HG03159 (cell line): ENCODE results near the gene TMEM237.
"Not testable (repeated sequence)": the region's sequence is repeated elsewhere in the genome, so short reads cannot be mapped to it uniquely, and the experiment has no call there.

Experiments
- ATAC-seq: cut with Tn5 transposase; IDR thresholded peaks from one replicate; pipeline ENCODE4 v1.9.1; 2021; ENCODE audit warnings: mild to moderate bottlenecking, moderate library complexity; ENCODE audit not compliant: unreplicated experiment

TMEM237 gene, protein sequence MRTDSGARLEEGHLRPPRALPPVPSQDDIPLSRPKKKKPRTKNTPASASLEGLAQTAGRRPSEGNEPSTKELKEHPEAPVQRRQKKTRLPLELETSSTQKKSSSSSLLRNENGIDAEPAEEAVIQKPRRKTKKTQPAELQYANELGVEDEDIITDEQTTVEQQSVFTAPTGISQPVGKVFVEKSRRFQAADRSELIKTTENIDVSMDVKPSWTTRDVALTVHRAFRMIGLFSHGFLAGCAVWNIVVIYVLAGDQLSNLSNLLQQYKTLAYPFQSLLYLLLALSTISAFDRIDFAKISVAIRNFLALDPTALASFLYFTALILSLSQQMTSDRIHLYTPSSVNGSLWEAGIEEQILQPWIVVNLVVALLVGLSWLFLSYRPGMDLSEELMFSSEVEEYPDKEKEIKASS

DNA sequence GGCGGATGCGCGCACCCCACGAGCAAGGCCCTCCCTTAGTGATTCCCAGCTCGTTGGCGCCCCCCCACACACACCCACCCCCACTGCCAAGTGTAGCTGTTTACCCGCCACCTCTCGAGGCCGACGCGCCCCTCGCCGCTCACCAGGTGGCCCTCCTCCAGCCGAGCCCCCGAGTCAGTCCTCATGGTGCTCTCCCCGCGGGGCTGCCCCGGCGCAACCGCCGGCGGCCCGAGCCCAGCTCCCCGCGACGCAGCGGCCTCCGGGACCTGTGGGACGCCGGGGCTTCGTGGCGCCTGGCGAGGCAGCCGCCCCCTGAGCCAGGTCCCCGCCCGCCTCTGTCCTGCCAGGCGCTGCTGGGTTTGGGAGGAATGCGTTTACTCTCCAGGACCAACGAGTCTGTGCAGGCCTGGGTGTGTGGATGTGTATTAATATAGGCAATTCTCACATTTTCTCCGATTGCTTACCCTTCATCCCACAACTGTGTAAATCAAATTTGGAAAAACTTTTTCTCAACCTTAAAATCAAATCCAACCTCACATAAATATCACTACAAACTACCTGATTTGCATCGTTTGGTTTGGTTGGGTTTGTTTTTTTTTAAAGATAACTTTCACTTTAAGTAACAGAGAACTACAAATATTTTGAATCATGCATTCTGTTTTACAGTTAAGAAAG lies at the start of gene TMEM237:
Gene TMEM237 (minus strand): TSS at position 288 of the 675 bp plus-strand sequence. CDS start 103 bp downstream, at position 185.
- ATAC-seq, result peak; percentile 36

DNA sequence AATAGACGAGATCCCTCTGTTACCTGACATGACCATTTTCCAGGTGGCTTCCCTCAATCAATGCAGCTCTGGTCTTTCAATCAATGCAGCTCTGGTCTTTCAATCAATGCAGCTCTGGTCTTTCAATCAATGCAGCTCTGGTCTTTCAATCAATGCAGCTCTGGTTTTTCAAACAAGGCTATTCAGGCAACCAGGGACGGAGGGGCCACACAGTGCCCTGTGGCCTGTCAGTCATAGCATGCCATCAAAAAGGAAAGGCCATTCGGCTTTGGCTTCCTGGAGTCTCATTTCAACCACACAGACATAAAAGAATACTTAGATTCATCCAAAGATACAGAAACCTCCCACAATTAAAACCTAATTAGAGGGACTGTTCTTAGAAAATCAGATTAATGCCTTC lies 41.9 kb upstream of the TMEM237 start:
- no peak for ATAC-seq

DNA sequence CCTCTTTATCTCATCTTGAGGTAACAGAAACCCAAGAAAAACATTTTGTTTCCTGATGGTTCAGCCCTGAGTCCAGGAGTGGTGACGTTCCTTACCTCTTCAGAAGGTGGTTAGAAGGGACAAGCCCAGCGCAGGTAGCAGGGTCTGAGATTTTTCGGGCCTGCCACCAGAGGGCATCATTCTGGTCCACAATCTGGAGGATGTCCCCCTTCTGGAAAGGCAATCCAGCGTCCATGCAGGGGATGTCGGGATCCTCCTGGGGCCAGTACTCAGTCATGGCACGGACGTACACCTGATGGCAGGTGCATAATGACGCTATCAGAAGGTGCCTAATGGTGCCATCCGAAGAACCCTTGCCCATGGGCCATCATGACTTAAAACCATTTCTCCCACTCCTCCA lies 37.4 kb upstream of the TMEM237 start:
- no peak for ATAC-seq

DNA sequence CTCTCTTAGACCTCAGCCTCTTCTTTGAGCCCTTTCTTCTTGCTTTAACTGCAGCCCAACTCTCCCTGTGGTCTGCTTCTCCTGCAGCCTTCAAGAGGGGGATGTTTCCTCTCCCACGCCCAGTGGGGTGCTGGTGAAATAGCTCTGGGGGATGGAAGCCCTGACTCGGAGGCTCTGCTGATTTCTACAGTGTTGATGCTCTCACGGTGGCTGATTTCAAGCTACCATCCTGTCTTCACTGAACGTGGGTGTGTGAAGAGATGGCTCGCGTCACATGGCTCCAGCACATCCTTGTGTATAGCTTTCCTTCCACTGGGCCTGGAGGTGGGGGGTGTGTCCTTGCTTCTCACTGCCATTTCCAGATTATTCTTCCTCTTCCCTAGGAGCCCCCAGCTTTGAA lies 35.1 kb upstream of the TMEM237 start:
- no peak for ATAC-seq

DNA sequence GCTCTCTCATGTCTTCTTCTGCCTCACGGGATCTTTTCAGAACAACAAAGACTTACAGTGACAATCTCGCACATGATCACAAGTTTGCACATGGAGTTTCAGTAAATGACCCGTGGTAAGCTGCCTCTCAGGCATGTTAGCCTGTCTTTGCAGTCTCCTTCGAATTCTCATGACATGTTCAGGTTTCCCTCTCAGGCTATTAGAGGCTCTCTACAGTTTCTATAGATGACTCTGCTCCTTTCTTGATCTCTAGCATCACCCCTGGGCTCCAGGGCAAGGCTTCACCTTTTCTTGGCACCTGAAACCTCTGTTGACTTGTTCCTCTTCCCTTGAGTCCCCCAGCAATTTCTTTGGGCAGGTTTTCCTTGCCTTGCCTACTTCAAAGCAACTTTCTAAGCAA lies 32.2 kb upstream of the TMEM237 start:
- no peak for ATAC-seq

DNA sequence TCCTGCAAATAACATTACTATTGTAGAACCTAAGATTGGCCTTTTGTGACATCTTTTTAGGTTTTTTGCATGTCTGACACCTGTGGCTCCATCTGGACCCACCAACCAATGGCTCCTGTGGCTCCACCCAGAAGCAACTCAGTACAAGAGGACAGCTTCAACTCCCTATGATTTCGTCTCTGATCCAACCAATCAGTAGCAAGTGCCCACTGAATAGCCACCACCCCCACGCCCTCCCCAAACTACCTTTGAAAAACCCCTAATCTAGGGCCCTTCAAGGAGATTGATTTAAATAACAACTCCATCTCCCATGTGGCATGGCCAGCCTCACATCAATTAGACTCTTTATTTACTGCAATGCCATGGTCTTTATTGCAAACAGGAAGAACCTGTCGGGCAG lies 31.5 kb upstream of the TMEM237 start:
- no peak for ATAC-seq

DNA sequence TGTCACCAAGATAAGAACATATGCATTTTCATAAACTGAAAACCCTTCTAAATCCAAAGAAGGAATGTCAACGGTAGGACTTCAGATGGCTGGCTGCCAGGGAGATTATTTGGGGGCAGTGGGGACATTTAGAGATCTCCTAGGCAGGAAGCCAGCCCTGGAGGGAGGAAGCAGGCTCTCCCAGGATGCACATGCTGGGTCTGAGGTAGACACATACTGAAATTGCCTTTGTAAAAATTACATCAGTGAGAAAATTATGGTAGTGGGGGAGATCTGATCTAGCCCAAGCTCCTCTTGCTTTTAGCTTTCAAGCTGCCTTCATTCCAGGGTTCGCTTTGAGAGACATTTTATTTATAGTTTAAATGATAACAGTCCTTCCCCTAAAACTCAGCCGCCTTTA lies 31.0 kb upstream of the TMEM237 start:
- ATAC-seq, result no peak

DNA sequence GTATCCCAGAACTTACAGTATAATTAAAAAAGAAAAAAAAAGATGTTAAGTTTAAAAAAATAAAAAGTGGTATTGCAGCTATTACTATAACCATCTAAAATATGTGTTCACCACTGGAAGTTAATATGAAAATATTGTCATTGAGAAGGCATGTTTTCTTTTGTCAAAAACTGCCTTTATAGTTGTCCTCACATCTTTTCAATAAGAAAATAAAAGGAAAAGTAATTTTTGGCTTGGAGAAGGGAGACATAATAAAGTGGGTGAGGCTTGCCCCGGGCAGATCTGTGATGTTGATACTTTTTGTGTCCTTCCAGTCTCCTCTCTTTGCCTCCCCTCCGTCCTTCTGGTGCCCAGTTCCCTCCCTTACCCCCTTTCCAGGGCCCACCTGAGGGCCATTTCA lies 30.2 kb upstream of the TMEM237 start:
- no peak for ATAC-seq

DNA sequence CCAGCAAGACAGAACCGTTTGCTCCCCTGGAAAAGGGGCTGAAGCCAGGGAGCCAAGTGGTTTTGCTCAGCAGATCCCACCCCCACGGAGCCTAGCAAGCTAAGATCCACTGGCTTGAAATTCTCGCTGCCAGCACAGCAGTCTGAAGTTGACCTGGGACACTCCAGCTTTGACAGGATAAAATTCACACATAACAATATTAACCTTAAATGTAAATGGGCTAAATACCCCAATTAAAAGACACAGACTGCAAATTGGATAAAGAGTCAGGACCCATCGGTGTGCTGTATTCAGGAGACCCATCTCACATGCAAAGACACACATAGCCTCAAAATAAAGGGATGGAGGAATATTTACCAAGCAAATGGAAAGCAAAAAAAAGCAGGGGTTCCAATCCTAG lies 27.9 kb upstream of the TMEM237 start:
- not testable (repeated sequence) for ATAC-seq

DNA sequence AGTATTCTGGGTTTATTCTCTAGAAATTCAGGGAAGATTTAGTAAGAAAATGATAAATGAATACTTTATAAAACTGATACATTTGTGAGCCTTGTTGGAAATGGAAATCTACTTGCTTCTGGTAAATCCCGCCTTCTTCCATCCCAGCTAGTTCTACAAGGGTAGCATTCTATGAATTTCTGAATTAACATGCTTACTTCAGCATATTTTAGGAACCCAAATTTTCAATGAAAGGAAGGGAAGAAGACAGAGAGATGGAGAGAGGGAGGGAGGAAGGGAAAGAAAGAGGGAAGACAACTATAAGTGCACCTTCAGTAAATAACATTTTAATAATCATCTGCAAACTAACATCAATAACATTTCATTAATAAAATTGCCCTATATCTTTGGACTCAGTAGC lies 26.6 kb upstream of the TMEM237 start:
- no peak for ATAC-seq

DNA sequence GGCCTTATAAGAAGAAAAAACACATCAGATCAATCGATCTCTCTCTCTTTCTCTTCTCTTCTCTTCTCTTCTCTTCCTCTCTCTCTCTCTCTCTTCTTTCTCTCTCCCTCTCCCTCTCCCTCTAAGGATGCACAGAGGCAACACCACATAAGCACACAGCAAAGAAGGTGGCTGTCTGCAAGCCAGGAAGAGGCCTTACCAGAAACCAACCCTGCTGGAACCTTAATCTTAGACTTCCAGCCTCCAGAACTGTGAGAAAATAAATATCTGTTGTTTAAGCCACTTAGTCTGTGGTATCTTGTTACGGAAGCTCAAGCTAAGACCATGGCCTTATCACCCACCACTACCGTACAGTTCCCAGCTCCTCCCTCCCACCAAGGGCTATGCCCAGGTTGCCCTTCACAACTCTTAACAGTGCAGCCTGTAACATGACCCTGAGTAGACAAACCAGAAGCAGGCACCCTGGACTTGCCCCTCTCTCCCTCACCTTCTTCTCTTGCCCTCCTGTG lies 25.2 kb upstream of the TMEM237 start:
- ATAC-seq, result no peak

DNA sequence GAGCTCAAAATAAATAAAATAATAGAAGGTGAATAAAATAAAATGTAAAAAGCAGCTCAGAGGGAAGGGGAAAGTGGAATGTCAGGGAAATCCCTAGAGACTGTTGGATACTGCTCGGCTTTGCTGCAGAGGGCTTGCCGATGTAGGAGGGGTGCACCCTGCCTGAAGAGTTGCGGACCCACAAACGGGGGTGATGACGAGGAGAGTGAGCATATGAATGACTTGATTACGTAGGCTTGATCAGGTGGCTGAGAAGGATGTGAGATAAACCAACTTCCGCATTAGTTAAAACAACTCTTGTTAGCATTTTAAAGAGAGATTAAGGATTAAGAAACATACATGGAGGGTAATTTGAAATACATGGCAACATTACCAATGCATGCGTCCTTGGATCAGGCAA lies 21.0 kb upstream of the TMEM237 start:
- ATAC-seq, result no peak

DNA sequence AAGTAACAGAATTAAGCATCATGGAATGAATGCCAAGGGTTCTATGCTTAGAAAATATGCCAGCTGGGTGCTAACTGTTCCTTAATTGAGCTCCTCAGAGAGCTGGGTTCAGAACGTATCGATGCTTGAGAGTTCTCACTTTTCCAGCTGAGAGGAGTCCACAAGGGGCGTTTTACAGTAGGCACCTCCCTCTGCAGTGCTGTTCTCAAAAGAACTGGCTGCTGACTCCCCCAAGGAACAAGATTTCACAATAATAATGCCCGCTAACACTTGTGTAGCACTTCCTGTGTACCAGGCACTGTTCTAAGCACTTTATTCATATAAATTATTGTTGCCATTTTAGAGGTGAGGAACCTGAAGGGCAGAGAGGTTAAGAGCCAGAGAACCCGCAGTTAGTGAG lies 18.1 kb upstream of the TMEM237 start:
- ATAC-seq, result no peak

DNA sequence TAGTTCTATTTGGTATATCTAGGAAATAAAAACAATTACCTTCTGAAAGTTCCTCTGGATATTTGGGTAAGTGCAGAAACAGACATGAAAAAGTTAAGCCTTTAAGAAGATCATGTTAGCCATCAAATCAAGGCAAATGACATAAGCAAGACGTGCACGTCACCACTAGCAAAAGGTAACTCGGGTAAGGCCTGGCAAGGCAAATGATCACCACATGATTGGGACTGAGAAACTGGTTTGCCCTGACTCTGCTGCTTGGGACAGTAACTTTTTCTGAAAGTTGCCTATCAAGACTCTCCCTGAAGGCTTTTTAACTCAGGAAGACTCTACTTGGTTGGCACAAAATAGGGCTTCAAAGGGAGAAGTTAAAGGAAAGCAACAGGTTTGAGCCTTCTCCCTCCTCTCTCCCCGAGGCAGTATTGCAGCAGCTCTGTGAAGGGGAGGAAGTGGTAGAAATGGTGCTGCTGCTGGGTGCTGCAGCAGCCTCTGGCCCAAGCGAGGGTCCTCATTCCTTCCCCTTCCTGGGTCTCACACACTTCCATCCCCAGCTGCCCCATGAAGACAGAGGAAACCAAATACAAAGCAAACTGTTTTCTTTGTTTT lies 17.1 kb upstream of the TMEM237 start:
- ATAC-seq, result no peak

DNA sequence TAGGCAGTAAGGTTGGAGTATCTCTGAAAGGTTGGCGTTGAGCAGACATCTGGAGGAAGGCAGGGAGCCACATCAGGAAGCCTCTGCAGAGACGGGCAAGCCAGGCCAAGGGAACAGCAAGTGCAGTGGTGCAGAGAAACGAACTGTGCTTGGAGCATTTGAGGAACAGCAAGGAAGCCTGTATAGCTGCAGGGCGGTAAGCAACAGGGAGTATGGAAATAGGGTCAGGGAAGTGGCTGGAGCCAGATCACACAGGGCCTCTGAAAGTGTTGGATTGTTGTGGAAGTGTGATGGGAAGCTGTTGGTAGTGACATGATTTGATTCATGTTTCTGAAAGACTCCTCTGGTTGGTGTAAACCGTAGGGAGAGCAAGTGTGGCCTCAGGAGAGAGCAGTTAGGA lies 13.4 kb upstream of the TMEM237 start:
- no peak for ATAC-seq

DNA sequence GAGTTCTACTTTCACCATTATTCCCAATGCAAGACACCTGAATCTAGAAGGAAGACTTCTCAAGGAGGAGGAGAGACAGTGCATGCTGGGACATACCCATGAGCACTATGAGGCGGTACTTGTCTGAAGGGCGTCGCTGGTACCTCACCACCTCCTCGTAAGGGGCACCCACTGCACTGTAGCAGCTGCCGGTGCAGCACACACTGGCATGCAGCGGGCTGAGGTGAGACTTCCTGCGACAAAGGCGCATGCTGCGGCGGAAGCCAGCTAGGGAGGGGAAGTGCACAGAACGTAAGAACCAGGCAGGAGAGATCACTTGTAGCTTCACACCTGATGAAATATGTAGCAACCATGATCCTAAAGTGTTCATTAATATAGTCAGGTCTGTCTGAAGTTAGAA lies 12.8 kb upstream of the TMEM237 start:
- no peak for ATAC-seq

DNA sequence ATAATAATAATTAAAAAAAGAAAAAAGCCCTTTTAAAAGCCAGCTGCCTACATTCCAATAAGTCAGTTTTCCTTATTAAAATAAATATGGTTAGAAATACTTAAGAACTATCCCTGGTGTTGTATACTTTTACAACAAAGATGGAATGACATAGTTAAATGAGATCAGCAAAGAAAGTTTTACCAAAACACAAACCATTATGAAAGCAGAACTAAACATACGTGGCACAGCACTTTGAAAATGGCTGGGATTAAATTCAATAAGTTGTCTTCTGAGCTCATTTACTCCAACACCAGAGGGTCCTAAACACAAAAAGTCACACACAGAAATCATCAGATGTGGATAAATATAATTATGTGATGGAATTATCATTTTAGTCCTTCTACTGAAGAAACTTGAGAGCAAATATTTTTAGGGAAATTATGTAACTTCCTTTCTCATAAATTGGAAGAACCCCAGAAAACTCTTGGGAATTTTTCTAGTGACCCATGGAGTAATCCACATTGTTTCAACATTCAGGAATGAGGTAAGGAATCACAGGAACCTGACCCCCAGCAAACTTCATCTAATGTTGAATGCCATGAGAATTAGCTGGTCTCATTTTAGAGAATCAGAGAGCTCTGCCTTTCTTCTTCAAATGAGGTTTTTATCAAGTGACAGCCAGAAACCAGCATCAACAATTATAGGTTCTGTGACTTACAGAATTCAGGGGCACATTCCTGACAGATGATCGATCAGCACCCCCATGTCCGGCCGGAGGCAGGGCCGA lies 11.5 kb upstream of the TMEM237 start:
- ATAC-seq, result no peak

DNA sequence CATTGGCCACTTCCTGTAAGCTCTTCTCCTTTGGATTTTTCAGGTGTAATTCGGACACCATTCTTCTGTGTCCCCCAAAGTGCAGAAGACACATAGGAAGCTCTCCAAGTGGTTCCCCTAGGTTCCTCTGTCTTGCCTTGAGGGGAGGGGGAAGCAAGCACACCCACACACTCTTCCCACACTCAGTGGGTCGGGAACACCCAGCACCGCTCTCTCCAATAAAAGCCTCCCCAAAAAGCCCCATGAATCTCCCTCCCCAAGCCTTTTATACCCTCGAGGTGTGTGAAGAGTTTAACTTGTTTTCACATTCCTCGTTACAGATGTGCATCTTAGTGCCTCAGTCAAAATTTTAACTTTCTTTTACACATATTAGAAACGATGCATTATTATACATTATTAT lies 9.9 kb upstream of the TMEM237 start:
- ATAC-seq, result no peak

DNA sequence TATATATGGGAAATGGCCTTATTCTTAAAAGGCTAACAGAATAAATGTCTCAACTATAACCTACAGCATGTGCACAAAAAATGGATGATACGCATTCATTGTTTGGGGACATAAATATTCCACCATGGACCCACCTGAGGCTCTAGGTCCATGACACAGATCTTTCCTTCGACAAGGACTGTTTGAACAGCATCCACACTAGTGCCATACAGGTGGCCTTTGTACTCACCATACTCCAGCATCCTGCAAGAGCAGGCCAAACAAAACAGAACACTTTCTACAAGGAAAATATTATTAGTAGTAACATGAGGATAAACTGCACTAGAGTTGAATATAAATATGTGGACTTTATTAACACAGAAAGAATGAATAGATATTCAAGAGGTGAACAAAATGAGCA lies 6.1 kb upstream of the TMEM237 start:
- ATAC-seq, result no peak

DNA sequence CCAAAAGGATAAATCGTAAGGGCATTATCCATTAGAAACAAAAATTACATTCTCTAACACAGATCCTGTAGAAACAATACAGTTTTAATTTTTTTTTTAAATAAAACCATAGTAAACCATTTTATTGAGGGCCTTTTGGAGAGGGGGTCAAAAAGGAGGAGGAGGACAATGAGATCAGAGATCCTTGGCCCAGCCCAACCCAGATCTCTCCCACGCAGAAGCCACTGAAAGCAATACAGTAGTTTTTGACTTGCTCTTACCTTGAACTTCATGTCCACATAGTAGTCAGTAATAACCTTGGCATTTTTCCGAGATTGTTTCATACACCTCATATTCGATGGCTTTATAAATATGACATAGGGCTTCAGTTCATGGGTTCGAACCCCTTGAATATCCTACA lies 4.1 kb upstream of the TMEM237 start:
- no peak for ATAC-seq

DNA sequence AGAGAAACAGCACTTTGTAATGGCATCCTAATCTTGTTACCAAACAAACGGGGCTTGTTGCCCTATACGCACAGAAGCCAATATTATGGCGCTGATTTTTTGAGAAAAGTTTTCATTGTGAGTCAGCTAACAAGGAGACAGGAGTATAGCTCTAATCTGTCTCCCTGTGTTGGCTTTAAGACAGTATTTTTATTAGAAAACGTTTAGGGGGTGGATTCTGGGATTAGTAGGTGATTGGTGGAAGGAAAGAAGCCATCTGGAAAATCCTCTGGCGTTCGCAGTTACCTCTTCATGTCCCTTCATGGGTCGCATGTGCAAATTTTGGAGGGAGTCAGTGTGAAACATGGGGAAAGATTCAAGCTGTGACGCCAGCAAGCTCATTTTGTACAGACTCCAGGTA lies 698 bp upstream of the TMEM237 start:
- no peak for ATAC-seq
